Stimulated activated CD4-positive, alpha-beta T cell treated with anti-CD3 and anti-CD28 coated beads, TNF-alpha, amount 100 ng/mL, for 4 hours (primary cell): Measurements from ENCODE around the gene ENO1.
"Not testable (repeated sequence)": the region's sequence is repeated elsewhere in the genome, so short reads cannot be mapped to it uniquely, and the experiment has no call there.

ENCODE experiments used
- DNase-seq, 3 experiments: peaks; one replicate each; pipeline ENCODE4 v3.0.0-alpha.2; 2020; ENCODE audit warnings: low read depth in 3 of 3

ENO1 gene

DNA sequence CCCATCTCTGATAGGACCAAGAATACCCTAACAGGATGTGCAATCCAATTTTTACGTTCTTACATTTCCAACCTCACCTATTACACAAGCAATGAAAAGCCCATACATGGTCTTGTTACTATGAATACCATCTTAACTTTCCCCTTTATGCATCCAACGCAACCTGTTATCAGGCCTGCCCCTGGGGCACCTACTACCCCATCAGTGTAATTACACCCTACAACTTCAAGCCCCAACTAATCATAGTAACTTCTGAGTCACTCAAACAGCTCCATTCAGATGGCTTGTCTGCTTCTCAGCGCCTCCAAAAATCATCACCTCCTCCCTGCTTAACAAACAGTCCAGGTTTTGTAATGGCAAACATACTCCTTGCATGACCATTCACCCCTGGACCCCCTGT lies 18.3 kb upstream of the ENO1 start:
- DNase-seq, result not testable (repeated sequence)

DNA sequence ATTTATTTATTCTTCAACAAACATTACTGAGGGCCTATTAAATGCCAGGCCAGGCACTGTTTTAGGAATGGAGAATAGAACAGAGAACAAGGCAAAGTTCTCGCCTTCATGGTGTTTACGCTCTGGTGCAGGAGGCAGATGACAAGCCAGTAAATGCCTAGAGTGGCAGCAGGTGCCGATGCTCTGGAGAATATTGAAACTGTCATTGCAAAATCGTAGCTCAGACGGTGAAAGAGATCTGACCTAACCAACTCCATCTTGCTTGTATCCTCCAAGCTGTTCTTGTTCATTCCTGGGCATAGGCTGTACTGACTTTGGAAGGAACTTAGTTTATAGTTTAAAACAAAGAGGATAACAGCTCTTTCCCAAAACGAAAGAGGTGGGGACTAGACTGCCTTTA lies 13.5 kb upstream of the ENO1 start:
- DNase-seq, result no peak

DNA sequence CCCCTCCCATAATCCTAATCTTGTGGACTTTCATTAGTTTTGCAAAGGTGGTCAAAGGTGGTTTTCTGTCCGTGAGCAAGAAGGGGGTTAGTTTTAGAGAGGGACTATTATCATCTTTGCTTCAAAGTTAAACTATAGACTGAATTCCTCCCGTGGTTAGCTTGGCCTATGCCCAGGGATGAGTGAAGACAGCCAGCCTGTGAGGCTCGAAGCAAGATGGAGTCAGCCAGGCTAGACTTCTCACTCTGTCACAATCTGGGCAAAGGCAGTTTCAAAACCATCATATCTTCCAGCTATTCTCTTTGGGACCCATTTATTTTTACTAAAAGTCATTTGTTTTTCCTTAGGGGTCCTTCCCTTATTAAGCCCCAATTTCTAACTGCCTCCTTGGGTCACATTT lies 12.9 kb upstream of the ENO1 start:
- no peak for DNase-seq

DNA sequence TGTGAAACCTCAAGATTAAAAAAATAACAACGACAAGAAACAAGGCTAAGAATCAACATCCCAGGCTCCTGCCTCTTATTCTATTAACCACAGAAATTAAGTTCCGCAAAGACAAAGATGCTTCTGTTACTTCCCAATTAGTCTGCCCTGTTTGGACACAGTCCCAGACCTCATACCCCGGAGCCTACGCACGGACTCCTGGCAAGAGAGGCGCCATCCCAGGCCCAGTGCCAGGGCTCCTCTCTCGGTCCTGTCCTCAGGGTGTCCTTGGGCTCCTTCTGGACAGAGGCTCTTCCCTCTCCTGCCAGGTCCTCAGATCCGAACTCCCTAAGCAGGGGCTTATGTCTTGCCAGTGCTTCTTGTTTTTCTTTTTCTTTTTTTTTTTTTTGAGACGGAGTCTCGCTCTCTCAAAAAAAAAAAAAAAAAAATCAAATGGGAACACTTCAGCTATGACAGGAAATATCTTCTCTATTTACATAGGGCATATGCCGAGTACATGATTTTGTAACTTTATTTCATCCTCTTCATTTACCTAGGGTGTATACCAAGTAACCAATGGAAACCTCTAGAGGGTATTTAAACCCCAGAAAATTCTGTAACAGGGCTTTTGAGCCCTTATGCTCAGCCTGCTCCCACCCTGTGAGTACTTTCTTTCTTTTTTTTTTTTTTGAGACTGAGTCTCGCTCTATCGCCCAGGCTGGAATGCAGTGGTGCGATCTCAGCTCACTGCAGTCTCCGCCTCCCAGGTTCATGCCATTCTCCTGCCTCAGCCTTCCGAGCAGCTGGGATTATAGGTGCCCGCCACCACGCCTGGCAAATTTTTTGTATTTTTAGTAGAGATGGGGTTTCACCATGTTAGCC lies 11.7 kb upstream of the ENO1 start:
- no peak for DNase-seq

DNA sequence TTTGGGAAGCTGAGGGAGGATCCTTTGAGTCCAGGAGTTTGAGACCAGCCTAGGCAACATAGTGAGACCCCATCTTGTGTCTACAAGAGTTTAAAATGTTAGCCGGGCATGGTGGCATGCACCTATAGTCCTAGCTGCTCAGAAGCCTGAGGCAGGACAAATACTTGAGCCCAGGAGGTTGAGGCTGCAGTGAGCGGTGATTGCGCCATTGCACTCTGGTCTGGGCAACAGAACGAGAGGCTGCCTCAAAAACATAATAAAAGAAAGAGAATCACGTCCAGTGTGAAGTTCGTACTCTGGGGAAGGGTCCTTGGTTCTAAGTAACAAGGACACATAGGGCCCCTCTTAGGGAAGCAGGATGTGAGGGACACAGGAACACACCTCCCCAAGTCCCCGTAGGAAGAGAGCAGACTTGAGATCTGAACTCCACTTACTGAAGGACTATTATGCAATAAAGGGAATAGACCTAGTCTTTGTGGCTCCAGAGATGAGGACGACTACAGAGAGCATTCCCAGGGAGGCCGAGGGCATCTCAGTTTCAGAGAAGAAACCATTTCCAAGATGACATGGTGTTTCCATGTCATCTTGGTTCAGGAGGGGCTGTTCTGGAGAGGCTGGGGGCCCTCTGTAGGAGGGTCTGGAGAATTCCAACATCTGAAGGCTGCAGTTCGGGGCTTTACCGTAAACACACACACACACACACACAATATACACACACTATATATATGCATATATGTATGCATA lies 10.8 kb upstream of the ENO1 start:
- no peak for DNase-seq

DNA sequence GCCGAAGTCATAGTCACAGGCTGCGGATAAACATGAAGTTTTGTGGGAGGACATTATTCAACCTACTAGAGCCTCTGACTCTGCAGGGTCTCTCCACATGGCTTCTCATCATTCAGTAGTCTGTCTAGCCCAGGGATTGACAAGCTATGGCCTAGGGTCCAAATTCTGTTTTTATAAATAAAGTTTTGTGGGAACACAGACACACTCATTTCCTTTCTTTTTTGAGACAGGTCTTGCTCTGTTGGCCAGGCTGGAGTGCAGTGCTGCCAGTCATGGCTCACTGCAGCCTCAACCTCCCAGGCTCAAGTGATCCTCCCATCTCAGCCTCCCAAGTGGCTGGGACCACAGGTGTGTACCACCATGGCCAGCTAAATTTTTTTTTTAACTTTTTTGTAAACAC lies 8.1 kb upstream of the ENO1 start:
- no peak for DNase-seq

DNA sequence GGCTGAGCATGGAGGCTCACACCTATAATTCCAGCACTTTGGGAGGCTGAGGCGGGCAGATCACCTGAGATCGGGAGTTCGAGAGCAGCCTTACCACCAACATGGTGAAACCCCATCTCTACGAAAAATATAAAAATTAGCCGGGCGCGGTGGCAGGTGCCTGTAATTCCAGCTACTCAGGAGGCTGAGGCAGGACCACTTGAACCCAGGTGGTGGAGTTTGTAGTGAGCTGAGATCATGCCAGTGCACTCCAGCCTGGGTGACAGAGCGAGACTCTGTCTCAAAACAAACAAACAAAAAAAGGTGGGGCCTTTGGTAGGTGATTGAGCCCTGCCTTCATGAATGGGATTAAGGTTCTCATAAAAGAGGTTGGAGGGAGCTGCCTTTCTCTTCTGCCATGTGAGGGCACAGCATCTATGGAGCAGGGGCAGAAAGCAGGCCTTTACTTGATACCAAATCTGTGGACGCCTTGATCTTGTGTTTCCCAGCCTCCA lies 7.6 kb upstream of the ENO1 start:
- not testable (repeated sequence) for DNase-seq

DNA sequence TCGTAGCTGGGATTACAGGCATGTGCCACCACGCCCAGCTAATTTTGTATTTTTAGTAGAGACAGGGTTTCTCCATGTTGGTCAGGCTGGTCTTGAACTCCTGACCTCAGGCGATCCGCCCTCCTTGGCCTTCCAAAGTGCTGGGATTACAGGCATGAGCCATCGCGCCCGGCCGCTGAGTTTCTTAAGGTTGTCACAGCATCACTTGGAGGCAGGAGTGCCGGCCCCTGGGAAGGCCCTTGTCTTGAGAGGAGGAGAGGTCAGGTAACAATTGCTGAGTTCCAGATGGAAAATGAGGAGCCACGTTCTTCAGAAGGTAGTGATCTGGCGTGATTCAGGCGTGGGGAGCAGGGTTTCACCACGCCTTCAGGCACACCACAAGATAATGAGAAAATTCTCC lies 5.6 kb upstream of the ENO1 start:
- not testable (repeated sequence) for DNase-seq

DNA sequence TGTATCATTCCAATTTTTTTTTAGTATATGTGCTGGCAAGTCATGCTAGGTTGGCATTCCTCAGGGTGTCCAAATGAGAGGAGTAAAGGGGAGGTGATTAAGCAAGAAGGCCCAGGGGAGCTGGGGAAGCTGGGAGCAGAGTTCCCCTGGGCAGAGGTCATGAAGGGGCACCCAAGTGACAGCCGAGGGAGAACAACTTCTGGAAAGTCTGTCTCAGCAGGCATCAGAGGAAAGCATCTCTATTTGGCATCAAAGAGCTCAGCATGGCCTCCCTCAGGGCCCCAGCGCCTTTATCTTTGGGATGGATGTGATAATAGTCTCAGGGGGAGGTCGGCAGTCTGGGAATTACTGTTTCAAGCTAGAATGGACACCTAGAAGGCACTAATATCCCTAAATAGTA lies 5.0 kb upstream of the ENO1 start:
- no peak for DNase-seq

DNA sequence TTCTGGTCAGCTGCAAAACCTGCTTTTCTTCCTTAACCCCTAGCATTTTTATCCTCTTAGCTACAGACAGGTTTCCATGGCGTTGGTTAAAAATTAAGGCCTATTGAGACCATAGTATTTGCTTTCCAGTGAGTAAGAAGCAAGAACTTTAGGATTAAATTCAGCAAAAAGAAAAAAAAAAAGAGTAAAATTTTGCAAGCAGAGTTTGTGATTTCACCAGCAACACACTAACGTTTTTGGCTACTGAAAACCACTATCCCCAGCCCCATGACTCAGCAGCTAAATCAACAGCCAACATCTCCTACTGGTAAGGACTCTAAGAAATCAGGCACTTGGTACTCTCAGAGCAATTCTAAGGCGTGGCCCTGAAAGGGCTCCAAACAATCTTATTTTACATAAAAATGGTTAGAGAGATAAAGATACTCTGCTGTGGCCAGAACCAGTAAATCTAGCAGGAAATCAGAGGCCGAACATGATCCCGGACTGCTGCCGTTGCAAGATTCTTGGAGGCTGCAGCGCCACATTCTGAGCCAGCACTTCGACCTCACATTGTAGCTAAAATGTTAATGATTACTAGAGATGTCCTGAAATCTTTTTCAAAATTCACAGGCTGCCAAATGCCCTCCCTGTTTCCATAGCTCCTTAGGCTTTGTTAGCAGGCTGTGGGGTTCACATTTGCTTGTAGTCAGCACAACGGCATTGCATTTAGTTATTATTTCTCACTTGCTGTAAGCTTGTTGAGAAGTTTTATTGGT lies 1.6 kb upstream of the ENO1 start:
- DNase-seq, result no peak

DNA sequence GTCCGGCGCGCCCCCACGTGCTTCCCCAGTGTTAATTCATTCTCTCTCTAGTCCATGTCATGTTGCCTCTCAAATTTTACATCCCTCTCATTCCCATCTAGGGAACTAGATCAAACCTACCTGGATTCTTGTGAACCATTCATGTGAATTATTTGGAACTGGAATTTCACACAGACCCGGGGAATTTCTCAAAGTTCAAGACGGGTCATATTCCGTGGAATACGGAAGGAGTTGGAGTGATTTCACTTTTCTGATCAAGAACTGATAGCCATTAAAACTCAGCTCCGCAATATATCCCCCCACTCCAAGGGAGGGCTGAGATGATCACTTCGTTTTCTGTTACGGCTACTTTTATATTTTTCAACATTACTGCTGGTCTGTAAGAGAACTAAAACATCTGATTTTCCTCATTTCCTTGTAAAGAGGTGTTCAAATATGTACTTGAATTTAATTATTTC lies 1.0 kb upstream of the ENO1 start:
- no peak for DNase-seq

DNA sequence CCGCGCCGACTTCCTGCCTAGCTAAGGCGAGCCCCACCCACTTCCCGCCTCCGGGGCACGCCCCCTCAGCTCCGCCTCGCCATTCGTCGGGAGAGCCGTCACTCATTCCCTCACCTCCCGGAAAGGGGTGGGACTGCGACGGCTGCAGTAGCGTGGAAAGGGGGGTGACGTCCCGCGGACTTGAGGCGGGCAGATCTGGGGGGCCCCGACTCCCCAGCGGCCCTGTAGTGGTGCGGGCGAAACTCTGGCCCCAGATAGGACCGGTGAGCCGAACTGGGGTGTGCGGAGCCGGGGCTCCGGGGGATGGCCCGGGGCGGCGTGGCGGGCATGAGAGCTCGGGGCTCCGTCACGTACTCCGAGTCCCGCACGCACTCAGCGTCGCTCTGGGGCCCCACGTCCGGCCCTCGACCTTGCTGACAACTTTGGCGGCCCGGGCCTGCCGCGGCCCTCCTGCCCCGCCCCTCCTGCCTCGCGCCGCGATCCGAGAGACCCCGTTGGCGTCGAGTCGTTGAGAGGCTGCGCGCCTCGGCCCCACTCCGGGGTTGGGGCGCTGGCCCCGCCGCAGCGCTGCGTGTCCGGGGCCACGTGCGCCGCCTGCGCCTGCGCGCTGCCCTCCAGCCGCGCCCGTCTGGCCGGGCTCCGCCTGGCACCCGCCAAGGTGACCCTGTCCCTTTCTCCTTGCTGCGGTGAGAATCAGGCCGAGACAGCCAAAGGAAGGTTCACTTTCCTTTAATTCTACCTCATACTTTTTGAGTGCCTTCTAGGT lies 395 bp upstream of the ENO1 start:
- DNase-seq, result peak; percentile 99 to 100 (median 99)

DNA sequence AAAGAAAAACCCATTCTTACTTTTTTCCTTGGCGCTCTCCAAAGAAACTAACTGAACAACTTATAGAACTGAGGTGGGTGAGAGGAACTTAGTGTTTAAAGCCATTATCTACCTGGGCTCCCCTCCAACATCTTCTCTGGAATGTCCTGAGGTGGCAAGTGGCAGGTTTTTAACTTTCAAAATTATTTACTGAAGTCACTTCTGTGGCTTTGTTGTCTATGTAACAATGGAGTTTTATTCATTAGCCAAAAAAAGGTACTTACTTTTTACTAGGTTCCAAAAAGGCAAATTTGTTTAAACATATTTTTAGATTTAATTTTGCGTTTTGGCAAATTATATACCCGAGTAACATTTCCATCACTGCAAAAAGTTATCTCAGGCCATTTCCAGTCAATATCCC lies 2.4 kb downstream of the ENO1 start:
- DNase-seq, result no peak

DNA sequence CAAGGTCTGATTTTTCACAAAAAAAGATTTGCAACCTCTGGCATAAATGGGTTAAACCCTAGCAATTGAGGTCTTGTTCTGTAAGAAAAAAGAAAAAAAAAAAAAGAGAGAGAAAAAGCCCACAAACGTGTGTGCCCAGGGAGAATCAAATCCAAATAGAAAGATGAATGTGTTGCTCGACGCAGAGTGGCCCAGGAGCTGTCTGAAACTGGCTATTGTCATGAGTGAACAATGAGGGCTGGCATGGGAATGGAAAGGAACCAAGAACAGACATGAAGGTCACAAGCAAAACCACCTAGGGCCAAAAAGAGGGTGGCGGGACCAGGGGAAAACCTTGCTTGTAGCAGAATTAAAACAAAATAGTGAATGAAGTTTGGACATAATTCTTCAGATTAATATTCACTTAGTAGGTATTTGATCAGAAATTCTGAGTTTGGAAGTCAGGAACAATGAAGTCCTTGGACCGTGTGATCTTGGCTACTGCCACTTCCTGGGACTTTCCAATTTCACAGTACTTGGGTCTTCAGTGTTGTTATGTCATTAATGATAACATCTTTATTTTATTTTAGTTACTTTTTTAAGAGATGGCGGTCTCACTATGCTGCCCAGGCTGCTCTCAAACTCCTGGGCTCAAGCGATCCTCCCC lies 3.1 kb downstream of the ENO1 start:
- DNase-seq, result no peak

DNA sequence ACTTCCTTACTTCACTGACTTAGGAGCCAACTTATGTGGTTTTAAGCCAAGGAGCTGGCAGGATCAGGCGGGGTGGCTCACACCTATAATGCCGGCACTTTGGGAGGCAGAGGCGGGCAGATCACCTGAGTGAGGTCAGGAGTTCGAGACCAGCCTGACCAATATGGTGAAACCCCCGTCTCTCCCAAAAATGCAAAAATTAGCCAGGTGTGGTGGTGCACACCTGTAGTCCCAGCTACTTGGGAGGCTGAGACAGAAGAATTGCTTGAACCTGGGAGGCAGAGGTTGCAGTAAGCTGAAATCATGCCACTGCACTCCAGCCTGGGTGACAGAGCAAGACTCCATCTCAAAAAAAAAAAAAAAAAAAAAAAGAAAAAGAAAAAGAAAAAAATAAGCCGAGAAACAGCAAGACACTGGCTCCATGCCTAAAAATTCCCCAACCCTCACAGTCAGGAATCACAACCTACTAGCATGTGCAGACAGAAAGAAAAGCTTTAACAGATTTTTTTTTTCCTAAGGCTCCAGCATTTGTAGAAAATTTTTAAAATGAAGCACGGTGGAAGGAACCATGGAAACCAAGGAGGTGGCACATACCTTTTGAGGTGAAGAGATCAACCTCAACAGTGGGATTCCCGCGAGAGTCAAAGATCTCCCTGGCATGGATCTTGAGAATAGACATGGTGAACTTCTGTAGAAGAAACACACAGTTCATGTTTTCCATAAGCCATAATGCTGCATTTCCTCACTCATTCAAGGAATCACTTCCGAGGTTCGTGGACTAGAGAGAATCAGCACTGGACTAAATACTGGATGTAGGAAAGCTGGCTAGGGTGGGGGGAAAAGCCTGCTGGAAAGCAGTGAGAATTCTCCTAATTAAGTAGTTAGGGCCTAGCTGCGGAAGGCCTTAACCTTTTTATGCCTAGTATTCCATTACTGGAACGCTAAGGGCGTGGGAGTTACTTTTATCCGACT lies 4.0 kb downstream of the ENO1 start:
- DNase-seq, result no peak

DNA sequence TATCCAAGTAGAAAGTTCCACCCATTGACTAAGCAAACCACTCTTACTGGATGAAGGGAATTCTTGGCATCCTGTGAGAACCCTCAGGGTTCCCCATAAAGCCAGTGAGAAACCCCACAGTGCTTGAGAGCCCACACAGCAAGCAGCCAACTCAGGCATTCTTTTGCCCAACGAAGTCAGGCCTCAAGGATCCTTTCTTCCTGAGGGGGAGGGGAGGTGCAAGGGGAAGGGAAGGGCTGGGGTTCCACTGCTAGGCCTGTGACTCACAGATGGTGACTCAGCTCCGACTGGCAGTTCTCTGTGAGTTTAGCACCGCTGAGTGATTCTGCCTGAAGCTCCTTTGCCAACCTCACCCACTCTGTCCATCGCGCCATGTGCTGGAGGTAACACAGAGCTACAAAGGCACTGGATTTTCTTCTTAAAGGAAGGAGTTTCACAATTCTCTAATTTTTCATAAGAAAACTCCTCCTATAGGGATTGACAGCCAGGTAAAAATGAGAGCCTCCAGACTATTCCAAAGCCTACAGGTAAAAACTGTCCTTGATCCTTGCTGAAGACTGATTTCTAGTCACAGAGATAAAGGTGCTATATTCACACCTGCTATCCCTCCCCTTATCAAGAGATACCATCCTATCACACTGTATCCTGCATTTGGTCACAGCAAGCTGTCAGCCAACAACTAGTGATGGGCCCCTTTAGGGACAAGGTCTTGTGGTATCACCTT lies 4.8 kb downstream of the ENO1 start:
- DNase-seq, result peak; percentile 62 to 83 (median 78)

DNA sequence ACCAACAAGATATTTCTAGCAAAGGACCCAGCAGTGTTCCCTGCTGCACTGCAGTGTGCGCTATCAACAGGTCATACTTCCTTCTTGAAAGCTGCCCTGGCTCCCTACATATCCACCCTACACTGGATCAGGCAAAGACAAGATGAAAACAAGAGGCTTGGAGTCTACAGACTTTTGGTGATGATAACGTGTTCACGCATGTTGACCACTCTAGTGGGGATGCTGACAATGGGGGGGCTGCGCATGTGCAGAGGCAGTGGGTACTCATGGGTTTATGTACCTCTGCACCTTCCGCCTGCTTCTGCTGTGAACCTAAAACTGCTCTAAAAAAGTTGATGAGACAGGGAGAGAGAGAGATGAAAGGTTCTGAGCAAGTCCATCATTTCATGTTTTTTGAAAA lies 5.5 kb downstream of the ENO1 start:
- DNase-seq, result no peak

DNA sequence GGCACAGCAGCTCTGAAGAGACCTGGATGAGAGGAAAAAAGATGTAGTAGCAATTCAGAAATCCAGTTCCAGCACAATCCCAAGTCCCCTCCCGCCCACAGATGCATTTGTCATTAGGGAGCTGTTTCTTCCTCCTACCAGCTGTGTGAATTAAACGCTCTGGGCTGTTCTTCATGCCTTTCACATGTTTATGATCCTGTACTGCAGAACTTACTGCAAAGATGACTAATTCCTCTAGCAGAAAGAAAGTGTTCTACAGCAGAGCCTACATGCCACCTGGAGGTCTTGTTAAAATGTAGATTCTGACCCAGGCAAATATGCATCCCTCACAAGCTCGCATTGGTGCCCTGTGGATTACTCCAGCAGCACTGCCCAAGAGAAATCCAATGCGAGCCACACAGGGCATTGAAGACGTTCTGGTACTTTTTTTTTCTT lies 6.5 kb downstream of the ENO1 start:
- DNase-seq, result no peak

DNA sequence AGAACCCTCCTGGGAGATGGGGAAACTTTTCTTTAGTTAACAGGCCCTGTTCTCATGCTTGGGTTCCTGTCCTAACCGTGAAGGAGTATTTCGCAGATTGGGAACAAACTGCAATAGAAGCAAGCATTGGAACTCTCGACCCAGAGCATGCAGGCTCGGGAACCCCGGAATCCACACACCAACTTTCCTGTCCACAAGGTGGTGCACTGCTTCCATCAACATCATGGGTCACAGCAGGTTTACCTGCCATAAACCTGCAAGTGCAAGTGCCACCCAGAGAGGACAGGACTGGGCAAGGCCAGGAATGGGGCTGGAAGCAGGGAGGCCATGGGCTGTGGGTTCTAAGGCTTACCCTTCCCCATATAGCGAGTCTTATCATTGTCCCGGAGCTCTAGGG lies 6.9 kb downstream of the ENO1 start:
- DNase-seq, result no peak
